Measurements from ENCODE around the gene P2RX7. TPM values are rescaled to one million over a fixed set of nuclear protein-coding genes. Genes with fewer than 3 reads are reported as not detected.

The P2RX7 gene
- polyA plus RNA-seq, 1 of the 3 experiments (the other 2 are of a cell fraction), result 0.43 TPM

- peaks cover 0 to 5% of the 10 kb centered on the region in 2 experiments; a peak in 1 of 4 replicates for H3K4me1 ChIP-seq (ENCODE audit: control insufficient read depth in 1 of 2, insufficient read depth in 2 of 2, low read depth in 1 of 2, low read length in 1 of 2)
- no peaks in the 10 kb centered on the region for H3K36me3 ChIP-seq (replicated peaks in 1 of 2; ENCODE audit: control insufficient read depth in 1 of 2, insufficient read depth in 2 of 2, low read length in 1 of 2)
- no peaks in the 10 kb centered on the region for H4K20me1 ChIP-seq (ENCODE audit: insufficient read depth)
- no peak for TF ChIP-seq TEAD4 (IDR thresholded peaks at IDR 0.05; ENCODE audit: borderline replicate concordance, insufficient read depth)
- TF ChIP-seq FOXJ3 (CRISPR knock-in tag; IDR thresholded peaks at IDR 0.05), result no peak
- no peak for TF ChIP-seq NRF1 (IDR thresholded peaks at IDR 0.05; ENCODE audit: low read depth, low read length)
- TF ChIP-seq SMC3 (IDR thresholded peaks at IDR 0.05; ENCODE audit: low read depth, low read length), result no peak
- TF ChIP-seq, protein P1, sequence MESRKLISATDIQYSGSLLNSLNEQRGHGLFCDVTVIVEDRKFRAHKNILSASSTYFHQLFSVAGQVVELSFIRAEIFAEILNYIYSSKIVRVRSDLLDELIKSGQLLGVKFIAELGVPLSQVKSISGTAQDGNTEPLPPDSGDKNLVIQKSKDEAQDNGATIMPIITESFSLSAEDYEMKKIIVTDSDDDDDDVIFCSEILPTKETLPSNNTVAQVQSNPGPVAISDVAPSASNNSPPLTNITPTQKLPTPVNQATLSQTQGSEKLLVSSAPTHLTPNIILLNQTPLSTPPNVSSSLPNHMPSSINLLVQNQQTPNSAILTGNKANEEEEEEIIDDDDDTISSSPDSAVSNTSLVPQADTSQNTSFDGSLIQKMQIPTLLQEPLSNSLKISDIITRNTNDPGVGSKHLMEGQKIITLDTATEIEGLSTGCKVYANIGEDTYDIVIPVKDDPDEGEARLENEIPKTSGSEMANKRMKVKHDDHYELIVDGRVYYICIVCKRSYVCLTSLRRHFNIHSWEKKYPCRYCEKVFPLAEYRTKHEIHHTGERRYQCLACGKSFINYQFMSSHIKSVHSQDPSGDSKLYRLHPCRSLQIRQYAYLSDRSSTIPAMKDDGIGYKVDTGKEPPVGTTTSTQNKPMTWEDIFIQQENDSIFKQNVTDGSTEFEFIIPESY (IDR thresholded peaks at IDR 0.05; ENCODE audit: borderline replicate concordance, low read depth), result no peak
- no peak for TF ChIP-seq MEF2A (IDR thresholded peaks at IDR 0.05; ENCODE audit: borderline replicate concordance, low read depth)
- TF ChIP-seq RXRA (IDR thresholded peaks at IDR 0.05; ENCODE audit: borderline replicate concordance, low read depth), result no peak
- TF ChIP-seq CHD2 (IDR thresholded peaks at IDR 0.05; ENCODE audit: low read length, partially characterized antibody), result no peak
- no peak for TF ChIP-seq SIN3A (IDR thresholded peaks at IDR 0.05; ENCODE audit: borderline replicate concordance, low read depth, low read length)
- H3K27ac ChIP-seq (ENCODE audit: low read depth in 2 of 2, low read length in 1 of 2), result no peak overlapping the region
- no peaks in the 10 kb centered on the region for H3F3A ChIP-seq (replicated peaks; ENCODE audit: insufficient read depth)
- H3K79me2 ChIP-seq (ENCODE audit: insufficient read depth), result no peaks in the 10 kb centered on the region
- H3K4me2 ChIP-seq, result no peak overlapping the region
- no peak overlapping the region for H3K9ac ChIP-seq
- no peak overlapping the region for H2AFZ ChIP-seq (ENCODE audit: low read depth)
- H3K4me3 ChIP-seq (ENCODE audit: low read depth in 2 of 2, low read length in 1 of 2), result no peak overlapping the region
- H3K9me2 ChIP-seq, result no peaks in the 10 kb centered on the region
- no peaks in the 10 kb centered on the region for H3K9me3 ChIP-seq
- ChIA-PET POLR2A (no interaction called here), CTCF (interaction anchor here (7.4 kb wide), 1 partner anchor 33 kb away, joined by 59 read pairs; no protein-coding TSS in a partner anchor)
- WGBS (ENCODE audit: low lambda C conversion rate), result 82% methylated on average over 6 of the region's 31 CpGs
- H3K27me3 ChIP-seq (ENCODE audit: insufficient read depth), result peaks cover 7% of the 10 kb centered on the region; the same call in 1 of the 2 replicates
- DNase-seq, result no peak
Measured at GRCh38 chr12:121093487-121093891, 39.2 kb upstream of the P2RX7 start.

DNA sequence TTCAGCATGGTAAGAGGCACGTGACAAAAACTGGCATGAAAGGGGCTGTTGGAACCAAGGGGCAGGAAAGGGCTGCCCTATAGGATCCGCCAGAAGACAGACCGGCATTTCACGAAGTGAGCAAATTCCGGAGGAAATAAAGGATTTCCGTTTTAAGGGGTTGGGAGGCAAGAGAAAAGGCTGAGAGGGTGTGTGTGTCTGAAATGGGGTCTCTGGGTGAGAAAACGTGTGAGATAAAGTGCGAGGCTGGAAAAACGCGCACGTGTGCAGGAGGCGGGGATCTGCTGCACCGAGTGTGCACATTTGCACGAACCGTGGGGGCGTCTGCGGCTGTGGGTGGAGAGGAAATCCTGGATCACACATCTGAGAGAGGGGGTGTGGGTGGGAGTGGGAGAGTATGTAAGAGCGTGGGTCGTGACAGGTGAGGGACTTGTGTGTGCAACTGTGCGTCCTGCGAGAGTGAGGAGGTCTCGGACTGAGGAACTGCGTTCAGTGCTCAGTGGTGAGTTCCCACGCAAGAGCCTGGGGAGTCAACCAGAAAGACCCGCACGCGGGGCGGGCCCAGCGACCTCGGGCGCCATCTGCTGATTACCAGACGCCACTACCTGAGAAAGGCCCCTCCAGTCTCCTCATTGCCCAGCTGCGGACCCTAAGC lies 37.0 kb upstream of the P2RX7 start:
- WGBS (ENCODE audit: low lambda C conversion rate), result 4% methylated on average over 18 of the region's 33 CpGs
- ChIA-PET CTCF (interaction anchor here (0.6 to 7.4 kb wide), 32 partner anchors 8 to 1127 kb away, joined by 3 to 59 read pairs (median 3); partner anchors contain the start of gene P2RX7), POLR2A (no interaction called here)
- H3K9me2 ChIP-seq, result no peaks in the 10 kb centered on the region
- 0 out of 2 replicates have a peak overlapping the region, but pooled peaks have one; percentile 21 for H3K9ac ChIP-seq
- H3K4me2 ChIP-seq, result peak overlapping the region; percentile 90
- peaks cover 0 to 5% of the 10 kb centered on the region in 2 experiments; a peak in 1 of 4 replicates for H3K4me1 ChIP-seq (ENCODE audit: control insufficient read depth in 1 of 2, insufficient read depth in 2 of 2, low read depth in 1 of 2, low read length in 1 of 2)
- no peaks in the 10 kb centered on the region for H4K20me1 ChIP-seq (ENCODE audit: insufficient read depth)
- H3K9me3 ChIP-seq, result no peaks in the 10 kb centered on the region
- H3K27me3 ChIP-seq (ENCODE audit: insufficient read depth), result peaks cover 7% of the 10 kb centered on the region; the same call in 1 of the 2 replicates
- H2AFZ ChIP-seq (ENCODE audit: low read depth), result peak overlapping the region; percentile 93
- no peaks in the 10 kb centered on the region for H3F3A ChIP-seq (replicated peaks; ENCODE audit: insufficient read depth)
- H3K4me3 ChIP-seq (ENCODE audit: low read depth in 2 of 2, low read length in 1 of 2), result peak overlapping the region; percentile 43 to 67
- H3K27ac ChIP-seq (ENCODE audit: low read depth in 2 of 2, low read length in 1 of 2), result no peak overlapping the region
- peak; percentile 94 for DNase-seq
- H3K36me3 ChIP-seq (replicated peaks in 1 of 2; ENCODE audit: control insufficient read depth in 1 of 2, insufficient read depth in 2 of 2, low read length in 1 of 2), result no peaks in the 10 kb centered on the region
- H3K79me2 ChIP-seq (ENCODE audit: insufficient read depth), result no peaks in the 10 kb centered on the region
- TF ChIP-seq FOXM1 (IDR thresholded peaks at IDR 0.05; ENCODE audit: low read depth) (no peak), MAX (IDR thresholded peaks at IDR 0.05; ENCODE audit: low read depth) (peak; percentile 48; the same call in 1 of the 2 replicates), GATA2 (CRISPR knock-in tag; IDR thresholded peaks at IDR 0.05) (no peak), NRF1 (IDR thresholded peaks at IDR 0.05; ENCODE audit: low read depth, low read length) (no peak), TCF12 (IDR thresholded peaks at IDR 0.05) (no peak), POLR2AphosphoS5 (IDR thresholded peaks at IDR 0.05; ENCODE audit: low read depth, low read length) (no peak), SMC3 (IDR thresholded peaks at IDR 0.05; ENCODE audit: low read depth, low read length) (peak; percentile 75), RAD21 (IDR thresholded peaks at IDR 0.05; ENCODE audit: low read length) (peak; percentile 75), FOSL2 (IDR thresholded peaks at IDR 0.05; ENCODE audit: borderline replicate concordance, low read depth) (no peak), JUND (IDR thresholded peaks at IDR 0.05) (no peak), USF1 (IDR thresholded peaks at IDR 0.05; ENCODE audit: borderline replicate concordance, low read depth) (no peak), MXI1 (IDR thresholded peaks at IDR 0.05; ENCODE audit: low read depth, low read length) (peak; percentile 23; the same call in 1 of the 2 replicates)
- TF ChIP-seq, protein P2, sequence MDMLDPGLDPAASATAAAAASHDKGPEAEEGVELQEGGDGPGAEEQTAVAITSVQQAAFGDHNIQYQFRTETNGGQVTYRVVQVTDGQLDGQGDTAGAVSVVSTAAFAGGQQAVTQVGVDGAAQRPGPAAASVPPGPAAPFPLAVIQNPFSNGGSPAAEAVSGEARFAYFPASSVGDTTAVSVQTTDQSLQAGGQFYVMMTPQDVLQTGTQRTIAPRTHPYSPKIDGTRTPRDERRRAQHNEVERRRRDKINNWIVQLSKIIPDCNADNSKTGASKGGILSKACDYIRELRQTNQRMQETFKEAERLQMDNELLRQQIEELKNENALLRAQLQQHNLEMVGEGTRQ (IDR thresholded peaks at IDR 0.05; ENCODE audit: borderline replicate concordance, low read depth, low read length), result no peak
- TF ChIP-seq, protein P3, sequence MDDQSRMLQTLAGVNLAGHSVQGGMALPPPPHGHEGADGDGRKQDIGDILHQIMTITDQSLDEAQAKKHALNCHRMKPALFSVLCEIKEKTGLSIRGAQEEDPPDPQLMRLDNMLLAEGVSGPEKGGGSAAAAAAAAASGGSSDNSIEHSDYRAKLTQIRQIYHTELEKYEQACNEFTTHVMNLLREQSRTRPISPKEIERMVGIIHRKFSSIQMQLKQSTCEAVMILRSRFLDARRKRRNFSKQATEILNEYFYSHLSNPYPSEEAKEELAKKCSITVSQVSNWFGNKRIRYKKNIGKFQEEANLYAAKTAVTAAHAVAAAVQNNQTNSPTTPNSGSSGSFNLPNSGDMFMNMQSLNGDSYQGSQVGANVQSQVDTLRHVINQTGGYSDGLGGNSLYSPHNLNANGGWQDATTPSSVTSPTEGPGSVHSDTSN (IDR thresholded peaks at IDR 0.05), result no peak
